Psoas muscle (tissue), 8 donors: ENCODE measurements around the gene RARB. TPM values are rescaled to one million over a fixed set of nuclear protein-coding genes. Genes with fewer than 3 reads are reported as not detected.
A peak's percentile ranks its signal among the peaks of the same experiment; 100 is the strongest.

ENCODE experiments used
- ATAC-seq, 4 donors: fragments of 200-7000 bp; cut with Tn5 transposase; one replicate each; pipeline ENCODE4 v1.9.1; 2020; ENCODE audit warnings: moderate library complexity in 3 of 4, mild to moderate bottlenecking in 2 of 4
- DNase-seq, 2 donors: peaks; one replicate each; pipeline ENCODE4 v3.0.0-alpha.2; 2020
- H3K27ac ChIP-seq: fragments of 200-600 bp; one replicate; pipeline ENCODE4 v1.8.0; 2022
- H3K27me3 ChIP-seq, 3 donors: fragments of 200-600 bp in 1 of 3; one replicate each; pipeline versions ENCODE4 v1.6.1 to v1.8.0; 2013 to 2022; ENCODE audit warnings: low read length in 2 of 3, mild to moderate bottlenecking in 2 of 3, moderate library complexity in 1 of 3; ENCODE audit not compliant: insufficient read depth in 3 of 3
- H3K36me3 ChIP-seq, 2 donors: fragments of 200-600 bp in 1 of 2; one replicate each; pipeline versions ENCODE4 v1.6.1 to v1.8.0; 2013 to 2022; ENCODE audit warnings: low read depth in 1 of 2, mild to moderate bottlenecking in 1 of 2, moderate library complexity in 1 of 2; ENCODE audit not compliant: insufficient read depth in 1 of 2
- H3K4me1 ChIP-seq: fragments of 200-600 bp; one replicate; pipeline ENCODE4 v1.8.0; 2022
- H3K4me3 ChIP-seq: fragments of 200-600 bp; one replicate; pipeline ENCODE4 v1.8.0; 2022; ENCODE audit warnings: mild to moderate bottlenecking
- H3K9me3 ChIP-seq: fragments of 200-600 bp; one replicate; pipeline ENCODE4 v1.8.0; 2022
- WGBS, 3 donors: extraction: QIAGEN DNeasy Blood & Tissue Kit; methylation state at CpG; one replicate each; pipeline versions ENCODE4 v1.1.6 to v1.1.7; 2013; 5-methylcytosine and 5-hydroxymethylcytosine counted together
- intact Hi-C, 2 donors: fragments of 100-400 bp; cut with DNase I; formaldehyde crosslinking; loops; one replicate each; pipeline versions ENCODE4 v1.11.0 to v1.14.2; 2022
- polyA plus RNA-seq, 3 donors: library from polyadenylated mRNA; stranded (reverse); fragments of 200-250 nt; gene quantifications; one replicate each; pipeline ENCODE4 v1.2.3, GENCODE V29; 2013
- total RNA-seq, 4 donors: library from RNA; stranded (reverse); fragmentation: NEBNext Ultra II Directional in 2 of 4; extraction: Animal tissue kit (Norgen Biotek cat#: 25700) in 2 of 4; gene quantifications; one replicate each; pipeline versions ENCODE4 v1.2.1 to v1.2.4, GENCODE V29; 2021 to 2023
- TF ChIP-seq, protein P1 (sequence below): fragments of 200-600 bp; IDR thresholded peaks from one replicate; pipeline ENCODE4 v1.8.0; 2022; ENCODE audit warnings: antibody characterized with exemption
- donor health status: healthy with polysubstance abuse.
- donor health status: DM: no; HTN: no; CAD: no; lungs with moderate emphysema.
- donor health status: Bipolar disorder and iron deficiency.
- donor health status: healthy.
- donor health status: DM: yes; HTN: yes; CAD: no.
- donor health status: DM: no; HTN: no; CAD: no.
- donor health status: DM: no; HTN: no; CAD: no.
- donor health status: DM: yes; HTN: yes; CAD: no.

RARB gene
- total and polyA plus RNA-seq, 7 donors: 1.1 to 5.4 (median 1.9) TPM

GRCh38 chr3:25581335-25581734, 153.3 kb downstream of the RARB start:
- Histone ChIP-seq H3K4me1 (no peaks in the 10 kb centered on the region), H3K27ac (no peak overlapping the region), H3K4me3 (no peak overlapping the region), H3K36me3 (peaks cover 0 to 7% of the 10 kb centered on the region in 2 donors), H3K9me3 (no peaks in the 10 kb centered on the region), H3K27me3 (no peaks in the 10 kb centered on the region)
- intact Hi-C loops: loop anchor here in 1 of 2 donors (10.0 kb wide), 1 partner anchor 547 kb away; no protein-coding TSS in a partner anchor
- TF ChIP-seq, protein P1, sequence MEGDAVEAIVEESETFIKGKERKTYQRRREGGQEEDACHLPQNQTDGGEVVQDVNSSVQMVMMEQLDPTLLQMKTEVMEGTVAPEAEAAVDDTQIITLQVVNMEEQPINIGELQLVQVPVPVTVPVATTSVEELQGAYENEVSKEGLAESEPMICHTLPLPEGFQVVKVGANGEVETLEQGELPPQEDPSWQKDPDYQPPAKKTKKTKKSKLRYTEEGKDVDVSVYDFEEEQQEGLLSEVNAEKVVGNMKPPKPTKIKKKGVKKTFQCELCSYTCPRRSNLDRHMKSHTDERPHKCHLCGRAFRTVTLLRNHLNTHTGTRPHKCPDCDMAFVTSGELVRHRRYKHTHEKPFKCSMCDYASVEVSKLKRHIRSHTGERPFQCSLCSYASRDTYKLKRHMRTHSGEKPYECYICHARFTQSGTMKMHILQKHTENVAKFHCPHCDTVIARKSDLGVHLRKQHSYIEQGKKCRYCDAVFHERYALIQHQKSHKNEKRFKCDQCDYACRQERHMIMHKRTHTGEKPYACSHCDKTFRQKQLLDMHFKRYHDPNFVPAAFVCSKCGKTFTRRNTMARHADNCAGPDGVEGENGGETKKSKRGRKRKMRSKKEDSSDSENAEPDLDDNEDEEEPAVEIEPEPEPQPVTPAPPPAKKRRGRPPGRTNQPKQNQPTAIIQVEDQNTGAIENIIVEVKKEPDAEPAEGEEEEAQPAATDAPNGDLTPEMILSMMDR: no peak
- no peak for DNase-seq
- no peak for ATAC-seq
- 97 to 99% (median 98%) methylated on average over 7 of the region's 7 CpGs for WGBS, 3 donors

GRCh38 chr3:25581823-25582222, 153.8 kb downstream of the RARB start:
- Histone ChIP-seq H3K27ac (peak overlapping the region; percentile 25), H3K36me3 (peaks cover 0 to 7% of the 10 kb centered on the region in 2 donors), H3K9me3 (no peaks in the 10 kb centered on the region), H3K27me3 (no peaks in the 10 kb centered on the region), H3K4me3 (no peak overlapping the region), H3K4me1 (no peaks in the 10 kb centered on the region)
- intact Hi-C loops: loop anchor here in 1 of 2 donors (10.0 kb wide), 1 partner anchor 547 kb away; no protein-coding TSS in a partner anchor
- ATAC-seq: peak in 3 of 4 donors; percentile 25 to 44 (median 39)
- DNase-seq: no peak
- 93 to 98% (median 96%) methylated on average over 3 of the region's 3 CpGs for WGBS, 3 donors
- TF ChIP-seq, protein P1: no peak

DNA sequence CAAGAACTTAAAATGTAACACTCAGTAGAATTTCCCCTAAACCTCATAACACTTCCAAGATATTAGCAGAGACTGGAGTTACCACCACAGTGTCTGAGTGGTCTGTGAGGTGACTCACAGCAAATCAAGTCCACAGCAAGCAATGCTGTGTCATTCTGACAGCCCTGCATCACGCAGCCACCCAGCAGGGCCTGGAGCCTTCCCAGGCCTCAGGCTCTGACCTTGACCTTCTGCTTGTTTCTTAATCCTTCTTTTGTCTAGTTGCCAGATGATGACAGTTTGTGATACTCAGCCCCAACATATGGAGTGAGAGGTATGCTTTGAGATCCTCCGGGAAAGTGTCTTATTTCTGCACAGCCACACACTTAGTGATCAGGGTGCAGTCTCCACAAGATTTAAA, 154.2 kb downstream of the RARB start:
- WGBS, 3 donors: 65 to 93% (median 80%) methylated on average over 2 of the region's 2 CpGs
- no peak overlapping the region for H3K4me3 ChIP-seq
- ATAC-seq (peak; percentile 84 to 95 (median 94)), DNase-seq (no peak)
- no peaks in the 10 kb centered on the region for H3K27me3 ChIP-seq
- H3K9me3 ChIP-seq: no peaks in the 10 kb centered on the region
- peaks cover 0 to 7% of the 10 kb centered on the region in 2 donors for H3K36me3 ChIP-seq
- TF ChIP-seq, protein P1: no peak
- H3K27ac ChIP-seq: peak overlapping the region; percentile 25
- intact Hi-C loops: loop anchor here in 1 of 2 donors (10.0 kb wide), 1 partner anchor 547 kb away; no protein-coding TSS in a partner anchor
- no peaks in the 10 kb centered on the region for H3K4me1 ChIP-seq

DNA sequence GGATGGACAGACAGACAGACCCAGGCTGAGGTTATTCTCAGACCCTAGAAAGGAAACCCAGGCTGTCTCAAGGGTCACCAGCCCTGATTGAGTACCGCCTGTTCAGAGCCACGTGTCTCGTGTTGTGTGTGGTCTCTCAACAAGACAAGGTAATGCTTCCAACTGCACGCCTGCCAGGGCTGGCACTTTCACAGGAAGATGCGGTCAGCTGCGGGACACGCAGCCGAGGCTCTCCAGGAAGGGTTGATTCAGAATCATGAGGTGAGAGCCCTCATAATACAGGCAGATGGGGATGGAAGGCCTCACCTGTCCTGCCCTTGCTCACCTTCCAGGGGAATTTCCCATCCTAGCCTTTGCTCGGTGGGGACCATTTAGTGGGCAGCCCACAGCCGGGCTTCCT, 155.3 kb downstream of the RARB start:
- H3K27me3 ChIP-seq: no peaks in the 10 kb centered on the region
- H3K4me1 ChIP-seq: no peaks in the 10 kb centered on the region
- no peaks in the 10 kb centered on the region for H3K9me3 ChIP-seq
- H3K4me3 ChIP-seq: no peak overlapping the region
- ATAC-seq: peak in 1 of 4 donors; percentile 13
- H3K36me3 ChIP-seq: peaks cover 0 to 7% of the 10 kb centered on the region in 2 donors
- TF ChIP-seq, protein P1: no peak
- intact Hi-C loops: loop anchor here in 1 of 2 donors (10.0 kb wide), 1 partner anchor 549 kb away; no protein-coding TSS in a partner anchor
- DNase-seq: no peak
- no peak overlapping the region for H3K27ac ChIP-seq
- WGBS, 3 donors: 79 to 94% (median 84%) methylated on average over 10 of the region's 10 CpGs
